ENCODE measurements around the gene TNFRSF4. TPM values are rescaled to one million over a fixed set of nuclear protein-coding genes. Genes with fewer than 3 reads are reported as not detected.

Gene TNFRSF4
- total and polyA plus RNA-seq, 7 donors, result 0.95 to 8.6 (median 1.2) TPM; not detected in 2

GRCh38 chr1:1215881-1216605 lies 2.1 kb upstream of the TNFRSF4 start:
- no peak overlapping the region for H3K27ac ChIP-seq
- 87 to 90% methylated on average over 21 of the region's 21 CpGs for WGBS, 2 donors
- peaks cover 0 to 3% (median 0%) of the 10 kb centered on the region in 4 donors for H3K4me1 ChIP-seq
- DNase-seq, result no peak
- TF ChIP-seq EP300 (IDR thresholded peaks at IDR 0.05), result no peak
- TF ChIP-seq CTCF (IDR thresholded peaks at IDR 0.05), result no peak
- TF ChIP-seq POLR2AphosphoS5 (IDR thresholded peaks at IDR 0.05), result no peak
- no peak for TF ChIP-seq POLR2A (IDR thresholded peaks at IDR 0.05)
- intact Hi-C loops (cut with DNase I), result no loop called here
- no peaks in the 10 kb centered on the region for H3K27me3 ChIP-seq
- no peak overlapping the region for H3K4me3 ChIP-seq
- H3K36me3 ChIP-seq, result peaks cover 28 to 51% (median 30%) of the 10 kb centered on the region in 4 donors
- H3K9me3 ChIP-seq, result no peaks in the 10 kb centered on the region

- no peaks in the 10 kb centered on the region for H3K9me3 ChIP-seq
- intact Hi-C loops (cut with DNase I), result no loop called here
- no peak overlapping the region for H3K4me3 ChIP-seq
- TF ChIP-seq POLR2AphosphoS5 (IDR thresholded peaks at IDR 0.05) (no peak), POLR2A (IDR thresholded peaks at IDR 0.05) (no peak), CTCF (IDR thresholded peaks at IDR 0.05) (no peak)
- WGBS, 2 donors, result 46 to 52% methylated on average over 11 of the region's 11 CpGs
- H3K4me1 ChIP-seq, result peaks cover 0 to 3% (median 0%) of the 10 kb centered on the region in 4 donors
- DNase-seq, result no peak
- H3K27me3 ChIP-seq, result no peaks in the 10 kb centered on the region
- peaks cover 22 to 42% (median 26%) of the 10 kb centered on the region in 4 donors for H3K36me3 ChIP-seq
- H3K27ac ChIP-seq, result no peak overlapping the region
Measured at GRCh38 chr1:1215080-1215676, 1.2 kb upstream of the TNFRSF4 start.

- H3K27ac ChIP-seq, result no peak overlapping the region
- TF ChIP-seq POLR2AphosphoS5 (IDR thresholded peaks at IDR 0.05) (no peak), POLR2A (IDR thresholded peaks at IDR 0.05) (no peak), EP300 (IDR thresholded peaks at IDR 0.05) (no peak), CTCF (IDR thresholded peaks at IDR 0.05) (no peak)
Measured at GRCh38 chr1:1212780-1213344, 1.1 kb downstream of the TNFRSF4 start.

GRCh38 chr1:1211541-1212441 lies 2.2 kb downstream of the TNFRSF4 start:
- H3K27me3 ChIP-seq, result peaks cover 1 to 15% (median 3%) of the 10 kb centered on the region in 3 donors
- H3K4me1 ChIP-seq, result peaks cover 0 to 18% (median 18%) of the 10 kb centered on the region in 4 donors
- no peak for TF ChIP-seq CTCF (IDR thresholded peaks at IDR 0.05)
- WGBS, 2 donors, result 81 to 87% methylated on average over 28 of the region's 28 CpGs
- peaks cover 0 to 10% (median 6%) of the 10 kb centered on the region in 4 donors for H3K36me3 ChIP-seq
- H3K27ac ChIP-seq, result no peak overlapping the region
- H3K9me3 ChIP-seq, result no peaks in the 10 kb centered on the region
- intact Hi-C loops (cut with DNase I), result no loop called here
- no peak for DNase-seq
- peak overlapping the region in 2 of 4 donors; percentile 3 to 25 for H3K4me3 ChIP-seq

More at GRCh38 chr1:1212780-1213344, 1.1 kb downstream of the TNFRSF4 start:
- peaks cover 6 to 21% (median 16%) of the 10 kb centered on the region in 4 donors for H3K36me3 ChIP-seq
- H3K9me3 ChIP-seq, result no peaks in the 10 kb centered on the region
- intact Hi-C loops (cut with DNase I), result no loop called here
- DNase-seq, result no peak
- peaks cover 0 to 6% (median 0%) of the 10 kb centered on the region in 3 donors for H3K27me3 ChIP-seq
- WGBS, 2 donors, result 38 to 55% methylated on average over 24 of the region's 24 CpGs
- peaks cover 0 to 15% (median 11%) of the 10 kb centered on the region in 4 donors for H3K4me1 ChIP-seq
- H3K4me3 ChIP-seq, result peak overlapping the region in 3 of 4 donors; percentile 3 to 31 (median 25)

Data from sigmoid colon (tissue), 7 donors.